GM08714 (cell line): ENCODE measurements around the gene KIAA1217.

ENCODE experiments used
- H3K4me3 ChIP-seq: fragments of 200-500 bp; sonication (Bioruptor generic); 2 replicates; pipeline ENCODE4 v1.5.1; 2014; ENCODE audit warnings: mild to moderate bottlenecking, low read length, inconsistent platforms
- ZNF274 ChIP-seq: IDR thresholded peaks from 2 replicates; pipeline ENCODE4 v1.6.1; 2012; ENCODE audit warnings: mild to moderate bottlenecking, low read depth, low read length

The KIAA1217 gene

DNA sequence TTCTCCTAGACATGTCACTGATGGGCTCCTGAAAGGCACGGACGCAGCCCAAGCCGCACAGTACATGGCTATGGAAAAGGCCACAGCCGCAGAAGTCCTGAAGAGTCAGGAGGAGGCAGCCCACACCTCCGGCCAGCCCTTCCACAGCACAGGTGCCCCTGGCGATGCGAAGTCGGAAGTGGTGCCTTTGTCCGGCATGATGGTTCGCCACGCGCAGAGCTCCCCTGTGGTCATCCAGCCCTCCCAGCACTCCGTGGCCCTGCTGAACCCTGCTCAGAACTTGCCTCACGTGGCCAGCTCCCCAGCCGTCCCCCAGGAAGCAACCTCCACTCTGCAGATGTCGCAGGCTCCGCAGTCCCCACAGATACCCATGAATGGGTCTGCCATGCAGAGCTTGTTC, 315.4 kb downstream of the KIAA1217 start:
- no peak overlapping the region for H3K4me3 ChIP-seq
- no peak for TF ChIP-seq ZNF274

DNA sequence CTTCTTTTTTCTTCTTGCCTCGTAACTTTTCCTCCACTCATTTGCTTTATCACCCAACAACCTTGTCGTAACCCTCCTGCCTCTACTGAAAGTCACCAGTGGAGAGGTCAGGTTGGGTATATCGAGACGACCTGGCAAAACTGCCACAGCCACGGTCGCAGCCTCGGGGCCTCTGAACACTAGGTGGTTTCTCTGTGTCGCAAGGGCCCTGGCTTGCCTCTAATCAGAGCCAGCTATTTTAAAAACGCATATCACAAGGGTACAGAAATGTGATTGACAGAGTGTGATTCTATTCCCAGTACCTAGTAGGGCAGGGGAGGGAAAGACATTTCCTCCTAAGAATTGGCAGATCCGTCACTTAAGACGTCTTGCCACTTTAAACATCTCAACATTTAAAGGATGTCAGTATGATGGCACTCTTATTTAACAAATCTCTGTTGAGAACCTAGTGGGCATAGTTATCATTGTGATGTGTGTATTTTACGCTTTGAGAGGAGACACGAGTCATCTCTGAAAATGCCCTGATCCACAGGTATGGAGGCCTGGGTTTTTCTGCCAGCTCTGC, 317.2 kb downstream of the KIAA1217 start:
- no peak for TF ChIP-seq ZNF274
- no peak overlapping the region for H3K4me3 ChIP-seq

DNA sequence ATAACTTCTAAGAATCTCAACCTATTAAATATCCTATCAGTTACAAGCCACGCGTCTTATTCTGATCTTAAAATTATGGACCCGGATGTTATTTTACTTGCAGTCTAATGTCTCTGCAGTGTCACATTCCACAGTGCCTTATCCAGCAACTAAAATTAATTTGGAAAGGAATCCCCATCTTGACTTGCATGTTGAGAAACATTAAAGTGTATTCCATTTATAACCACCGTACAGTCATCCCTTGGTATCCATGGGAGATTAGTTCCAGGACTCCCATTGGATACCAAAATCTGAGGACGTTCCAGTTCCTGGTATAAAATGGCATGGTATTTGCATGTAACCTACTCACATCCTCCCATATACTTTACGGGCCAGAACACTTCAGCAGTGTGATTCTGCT, 320.0 kb downstream of the KIAA1217 start:
- H3K4me3 ChIP-seq = no peak overlapping the region
- TF ChIP-seq ZNF274 = no peak

DNA sequence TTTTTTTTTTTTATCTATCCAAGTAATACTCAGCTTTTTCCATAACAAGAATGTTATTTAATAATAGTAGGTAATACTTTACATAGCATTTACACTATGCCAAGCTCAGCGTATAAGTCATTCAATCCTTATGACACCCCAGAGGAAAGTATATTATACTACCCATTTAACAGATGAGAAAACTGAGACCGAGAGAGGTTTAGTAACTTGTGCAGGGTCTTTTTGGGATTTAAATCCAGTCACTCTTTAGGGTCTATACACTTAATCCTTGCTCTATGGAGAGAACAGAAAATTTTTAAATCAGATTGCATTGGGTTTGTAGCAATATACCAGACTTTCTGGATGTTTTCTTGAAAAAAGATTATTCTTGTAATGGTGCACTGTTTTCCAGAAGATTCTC, 322.5 kb downstream of the KIAA1217 start:
- no peak overlapping the region for H3K4me3 ChIP-seq
- no peak for TF ChIP-seq ZNF274

DNA sequence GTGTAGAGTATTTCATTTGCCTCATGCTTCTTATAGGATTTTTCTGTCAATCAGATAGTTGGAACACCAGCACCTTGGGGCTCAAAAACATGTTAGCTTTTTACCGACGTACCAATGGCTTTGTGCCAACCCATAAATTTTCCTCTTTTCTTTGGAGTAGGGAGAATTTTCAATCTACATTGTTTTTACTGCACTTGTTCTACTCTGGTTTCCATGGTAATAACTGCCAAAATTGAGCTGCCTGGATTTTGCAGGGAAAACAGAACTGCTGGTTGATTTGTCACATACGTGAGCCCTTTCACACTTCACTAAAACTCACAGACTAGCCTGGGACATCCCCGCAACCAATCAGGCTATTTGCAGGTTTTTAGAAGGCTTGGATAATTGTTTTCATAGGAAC, 325.0 kb downstream of the KIAA1217 start:
- no peak overlapping the region for H3K4me3 ChIP-seq
- no peak for TF ChIP-seq ZNF274

- H3K4me3 ChIP-seq = no peak overlapping the region
- no peak for TF ChIP-seq ZNF274
Measured at GRCh38 chr10:24536636-24537035, 327.7 kb downstream of the KIAA1217 start.

DNA sequence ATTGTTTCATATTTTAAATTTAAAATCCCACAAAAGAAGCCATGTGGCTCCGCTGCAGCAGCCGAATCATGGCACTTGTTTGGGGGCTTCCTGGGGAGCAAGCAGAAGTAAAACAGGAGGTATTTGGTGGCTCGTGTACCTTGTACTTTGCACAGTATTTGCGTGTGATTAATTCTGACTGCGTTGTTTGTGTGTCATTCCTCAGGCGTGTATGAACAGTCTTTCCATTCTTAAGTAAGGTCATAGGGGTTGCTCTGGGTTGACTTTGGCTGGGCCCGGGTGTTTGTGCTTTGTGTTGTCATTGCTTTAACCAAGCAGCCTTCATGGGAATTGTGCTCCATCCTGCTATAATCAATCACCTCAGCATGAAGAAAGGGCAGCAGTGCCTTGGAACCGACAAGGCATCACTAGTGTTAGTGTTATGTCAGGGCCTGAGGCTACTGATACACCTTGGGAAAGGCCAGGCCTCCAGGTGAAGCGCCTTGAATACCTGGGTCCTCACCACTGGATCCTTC, 332.4 kb downstream of the KIAA1217 start:
- TF ChIP-seq ZNF274 = no peak
- H3K4me3 ChIP-seq = no peak overlapping the region

GRCh38 chr10:24542314-24543270, 333.7 kb downstream of the KIAA1217 start:
- no peak for TF ChIP-seq ZNF274
- H3K4me3 ChIP-seq = no peak overlapping the region

DNA sequence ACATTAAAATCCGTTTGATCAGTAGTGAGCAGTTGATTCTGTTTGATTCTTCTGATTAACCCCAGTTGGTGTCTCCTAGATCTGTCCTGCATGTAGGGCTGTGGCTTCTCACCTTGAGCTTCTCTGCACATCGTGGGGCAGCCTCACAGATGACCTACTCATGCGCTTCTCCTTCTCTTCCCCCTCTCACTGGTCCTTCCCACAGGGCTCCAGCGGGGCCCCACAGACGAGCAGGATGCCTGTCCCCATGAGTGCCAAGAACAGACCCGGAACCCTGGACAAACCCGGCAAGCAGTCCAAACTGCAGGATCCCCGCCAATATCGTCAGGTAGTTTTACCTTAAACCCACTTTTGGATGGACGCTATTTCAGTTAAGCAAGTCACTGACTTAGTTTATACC, 335.8 kb downstream of the KIAA1217 start:
- no peak overlapping the region for H3K4me3 ChIP-seq
- TF ChIP-seq ZNF274 = no peak

- TF ChIP-seq ZNF274 = no peak
- H3K4me3 ChIP-seq = no peak overlapping the region
Measured at GRCh38 chr10:24545585-24545984, 336.6 kb downstream of the KIAA1217 start.

GRCh38 chr10:24550680-24551079, 341.7 kb downstream of the KIAA1217 start:
- no peak for TF ChIP-seq ZNF274

DNA sequence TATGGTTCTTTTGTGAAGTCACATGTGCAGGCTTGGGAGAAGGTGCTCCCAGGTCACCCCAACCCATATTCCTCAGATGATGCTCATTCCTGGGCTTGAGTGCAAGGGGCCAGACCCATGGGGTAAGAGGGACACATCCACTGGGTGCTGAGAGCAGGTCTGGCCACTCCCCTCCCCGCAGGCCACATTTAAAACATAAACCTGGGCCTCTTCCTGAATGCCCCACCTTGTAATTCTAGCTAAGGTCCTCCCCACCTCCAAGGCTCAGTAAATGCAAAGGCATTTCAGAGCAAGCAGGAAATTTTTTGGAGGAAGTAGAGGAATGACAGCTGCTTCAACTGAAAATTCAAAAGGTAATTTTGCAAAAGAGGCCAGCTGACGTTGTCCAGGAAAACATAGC, 342.2 kb downstream of the KIAA1217 start:
- H3K4me3 ChIP-seq = no peak overlapping the region
- no peak for TF ChIP-seq ZNF274

More at GRCh38 chr10:24550680-24551079, 341.7 kb downstream of the KIAA1217 start:
- no peak overlapping the region for H3K4me3 ChIP-seq

DNA sequence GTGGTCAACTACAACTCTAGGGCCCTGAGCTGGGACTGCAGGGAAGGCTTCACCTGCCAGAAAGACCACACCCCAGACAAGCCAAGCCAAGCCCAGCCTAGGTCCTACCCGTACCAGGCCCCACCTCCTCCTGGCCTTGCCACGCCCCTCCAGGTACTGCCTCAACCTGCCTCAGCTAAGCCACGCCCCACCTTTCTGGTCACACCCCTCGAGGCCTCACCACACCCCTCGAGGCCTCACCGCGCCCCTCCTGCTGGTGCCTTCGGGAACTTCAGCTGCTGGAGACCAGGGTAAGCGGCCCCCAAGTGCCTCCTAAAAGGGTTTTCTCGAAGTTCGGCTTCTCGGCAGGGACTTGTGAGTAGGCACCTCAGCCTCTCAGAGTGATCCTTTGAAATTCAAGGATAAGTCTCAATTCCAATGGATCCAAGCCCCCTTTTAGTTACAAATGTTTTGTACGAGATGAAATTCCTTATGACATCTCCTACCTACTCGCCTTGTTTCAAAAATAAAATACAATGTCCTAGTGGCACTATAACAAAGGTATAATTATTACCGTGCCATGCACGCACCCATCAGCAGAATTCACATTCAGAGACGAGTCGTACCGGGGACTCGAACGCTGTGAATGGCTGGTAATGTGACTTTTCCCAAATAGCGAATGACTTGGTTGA, 343.5 kb downstream of the KIAA1217 start:
- no peak for TF ChIP-seq ZNF274
- no peak overlapping the region for H3K4me3 ChIP-seq

DNA sequence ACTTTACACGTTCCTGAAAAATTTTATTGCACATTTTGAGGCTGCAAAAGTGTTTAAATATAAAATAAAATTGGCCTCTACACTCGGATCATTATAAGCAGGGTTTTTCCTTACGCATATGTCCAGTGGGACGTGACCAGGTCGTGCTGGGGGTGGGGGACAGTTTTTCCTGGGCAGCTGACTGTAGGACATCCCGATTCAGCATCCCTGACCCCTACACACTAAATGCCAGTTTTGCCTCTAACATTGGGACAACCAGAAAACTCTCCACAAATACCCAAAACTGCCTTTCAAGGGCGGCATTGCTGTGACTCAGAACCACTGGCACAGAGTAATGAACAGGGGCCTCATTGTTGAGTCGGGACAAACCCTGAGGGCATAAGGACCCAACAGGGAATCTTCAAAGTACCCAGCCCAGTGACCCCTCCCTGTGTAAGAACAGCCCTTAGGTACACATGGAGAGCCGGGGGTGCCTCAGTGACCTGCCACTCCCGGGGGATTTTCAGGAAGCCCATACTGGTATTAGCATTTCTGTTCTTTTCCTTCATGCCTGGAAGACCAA, 344.2 kb downstream of the KIAA1217 start:
- no peak overlapping the region for H3K4me3 ChIP-seq
- no peak for TF ChIP-seq ZNF274

- no peak for TF ChIP-seq ZNF274
- H3K4me3 ChIP-seq = no peak overlapping the region
Measured at GRCh38 chr10:24554036-24554435, 345.1 kb downstream of the KIAA1217 start.
